Measurements from ENCODE around the gene PLS1.

Gene PLS1

DNA sequence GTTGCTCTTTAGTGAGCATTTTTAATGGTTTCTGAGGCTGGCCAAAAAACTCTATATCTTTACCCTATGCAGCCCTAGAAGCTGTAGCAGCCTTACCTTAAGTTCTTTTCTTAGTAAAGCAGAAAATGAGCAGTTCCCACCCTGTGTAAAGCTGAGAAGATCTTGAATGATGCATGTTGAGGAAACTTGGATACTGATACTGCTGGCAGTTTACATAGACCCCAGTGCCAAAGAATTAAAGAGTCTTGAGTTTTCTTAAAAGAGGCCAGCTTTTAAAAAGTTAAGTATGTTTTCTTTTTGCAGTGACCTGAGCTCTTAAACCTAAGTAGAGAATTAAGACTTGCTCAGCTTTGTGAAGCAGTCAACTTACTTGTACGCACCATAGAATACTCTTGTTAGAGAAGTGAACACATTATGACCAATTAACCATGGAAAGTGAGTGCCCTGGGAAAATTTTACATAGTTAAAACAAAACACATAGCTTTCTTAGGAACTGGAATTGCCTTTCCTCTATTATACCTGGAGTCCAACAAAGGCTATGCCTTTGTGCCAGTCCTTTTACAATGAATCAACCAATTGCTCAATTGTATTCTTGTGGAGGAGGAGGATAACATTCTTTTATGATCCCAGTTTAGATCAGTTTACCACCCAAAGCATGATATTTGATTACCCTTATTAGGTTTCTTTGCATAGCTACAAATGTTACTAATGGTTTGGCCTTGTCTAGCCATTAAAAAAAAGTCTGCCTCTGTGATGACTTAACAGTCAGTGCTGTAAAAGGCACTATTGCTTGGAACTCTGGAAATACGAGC lies 28.4 kb downstream of the PLS1 start:
- H3K4me3 ChIP-seq (replicated peaks; ENCODE audit: low read depth, low read length): no peak overlapping the region
- no peak for DNase-seq (ENCODE audit: extremely low read depth, low read depth)
- TF ChIP-seq, protein P1, sequence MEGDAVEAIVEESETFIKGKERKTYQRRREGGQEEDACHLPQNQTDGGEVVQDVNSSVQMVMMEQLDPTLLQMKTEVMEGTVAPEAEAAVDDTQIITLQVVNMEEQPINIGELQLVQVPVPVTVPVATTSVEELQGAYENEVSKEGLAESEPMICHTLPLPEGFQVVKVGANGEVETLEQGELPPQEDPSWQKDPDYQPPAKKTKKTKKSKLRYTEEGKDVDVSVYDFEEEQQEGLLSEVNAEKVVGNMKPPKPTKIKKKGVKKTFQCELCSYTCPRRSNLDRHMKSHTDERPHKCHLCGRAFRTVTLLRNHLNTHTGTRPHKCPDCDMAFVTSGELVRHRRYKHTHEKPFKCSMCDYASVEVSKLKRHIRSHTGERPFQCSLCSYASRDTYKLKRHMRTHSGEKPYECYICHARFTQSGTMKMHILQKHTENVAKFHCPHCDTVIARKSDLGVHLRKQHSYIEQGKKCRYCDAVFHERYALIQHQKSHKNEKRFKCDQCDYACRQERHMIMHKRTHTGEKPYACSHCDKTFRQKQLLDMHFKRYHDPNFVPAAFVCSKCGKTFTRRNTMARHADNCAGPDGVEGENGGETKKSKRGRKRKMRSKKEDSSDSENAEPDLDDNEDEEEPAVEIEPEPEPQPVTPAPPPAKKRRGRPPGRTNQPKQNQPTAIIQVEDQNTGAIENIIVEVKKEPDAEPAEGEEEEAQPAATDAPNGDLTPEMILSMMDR (IDR thresholded peaks at IDR 0.05; ENCODE audit: low read depth, low read length, missing control alignments): no peak

DNA sequence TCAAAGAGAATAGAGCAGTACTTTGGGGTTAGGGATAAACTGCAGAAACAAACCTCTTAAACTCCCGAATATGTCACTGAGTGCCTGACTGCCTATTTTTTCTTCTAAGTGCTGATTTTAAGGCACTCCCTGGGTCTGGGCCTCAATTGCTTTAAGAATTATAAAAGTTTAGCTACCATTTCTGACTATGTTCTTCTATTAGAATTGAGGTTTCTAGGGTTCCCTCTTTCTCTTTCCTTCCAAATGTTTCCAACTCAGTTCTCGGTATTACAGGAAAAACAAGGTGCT lies 28.9 kb downstream of the PLS1 start:
- TF ChIP-seq, protein P1 (IDR thresholded peaks at IDR 0.05; ENCODE audit: low read depth, low read length, missing control alignments): no peak
- no peak for DNase-seq (ENCODE audit: extremely low read depth, low read depth)
- H3K4me3 ChIP-seq (replicated peaks; ENCODE audit: low read depth, low read length): no peak overlapping the region

DNA sequence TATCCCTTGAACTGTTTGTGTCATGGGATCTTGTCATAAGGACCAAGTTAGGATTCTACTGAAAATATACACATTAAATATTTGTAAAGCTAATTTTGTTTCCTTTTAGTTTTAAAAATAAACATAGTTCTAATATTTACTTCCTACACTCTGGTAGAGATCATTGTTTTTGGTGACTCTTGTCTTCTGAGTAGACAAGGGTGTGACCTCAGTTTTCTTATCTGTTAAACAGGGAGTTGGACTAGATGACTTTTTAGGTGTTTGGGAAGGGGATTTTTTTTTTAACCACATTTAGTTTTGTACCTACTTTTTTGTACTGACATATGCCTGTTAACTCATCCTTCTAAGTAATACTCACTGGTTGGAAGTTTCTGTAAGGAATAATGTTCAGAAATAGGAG lies 30.8 kb downstream of the PLS1 start:
- no peak overlapping the region for H3K4me3 ChIP-seq (replicated peaks; ENCODE audit: low read depth, low read length)
- TF ChIP-seq, protein P1 (IDR thresholded peaks at IDR 0.05; ENCODE audit: low read depth, low read length, missing control alignments): no peak
- no peak for DNase-seq (ENCODE audit: extremely low read depth, low read depth)

DNA sequence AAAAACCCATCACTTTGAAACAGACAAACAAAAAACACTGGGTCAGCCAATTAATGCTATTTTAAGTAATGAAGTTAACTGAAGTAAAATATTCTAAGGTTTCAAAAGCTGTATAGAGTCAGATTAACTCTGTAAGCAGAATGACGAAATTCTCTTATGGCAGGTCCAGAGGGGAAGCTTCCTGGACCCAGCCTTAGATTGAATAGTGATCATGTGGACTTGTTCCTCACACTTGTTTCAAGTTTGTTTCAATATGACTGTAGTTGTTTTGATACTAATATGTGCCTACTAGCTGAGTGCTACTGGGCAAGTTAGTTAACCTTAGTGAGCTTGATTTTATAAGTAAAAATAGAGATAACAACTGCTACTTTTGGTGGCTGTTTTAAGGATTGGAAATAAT lies 32.6 kb downstream of the PLS1 start:
- TF ChIP-seq, protein P1 (IDR thresholded peaks at IDR 0.05; ENCODE audit: low read depth, low read length, missing control alignments): no peak
- no peak for DNase-seq (ENCODE audit: extremely low read depth, low read depth)
- no peak overlapping the region for H3K4me3 ChIP-seq (replicated peaks; ENCODE audit: low read depth, low read length)

DNA sequence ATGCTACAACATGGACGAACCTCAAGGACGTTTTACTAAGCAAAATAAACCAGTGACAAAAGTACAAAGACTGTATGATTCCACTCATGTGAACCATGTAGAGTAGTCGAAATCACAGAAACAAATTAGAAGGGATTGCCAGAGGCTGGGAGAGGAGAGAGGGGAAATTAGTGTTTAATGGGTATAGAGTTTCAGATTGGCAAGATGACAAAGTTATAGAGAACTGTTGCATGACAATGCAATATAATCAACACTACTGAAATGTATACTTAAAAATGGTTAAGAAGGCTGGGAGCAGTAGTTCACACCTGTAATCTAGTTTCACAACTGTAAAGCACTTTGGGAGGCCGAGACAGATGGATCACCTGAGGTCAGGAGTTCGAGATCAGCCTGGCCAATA lies 36.9 kb downstream of the PLS1 start:
- TF ChIP-seq, protein P1 (IDR thresholded peaks at IDR 0.05; ENCODE audit: low read depth, low read length, missing control alignments): no peak
- DNase-seq (ENCODE audit: extremely low read depth, low read depth): no peak
- no peak overlapping the region for H3K4me3 ChIP-seq (replicated peaks; ENCODE audit: low read depth, low read length)

DNA sequence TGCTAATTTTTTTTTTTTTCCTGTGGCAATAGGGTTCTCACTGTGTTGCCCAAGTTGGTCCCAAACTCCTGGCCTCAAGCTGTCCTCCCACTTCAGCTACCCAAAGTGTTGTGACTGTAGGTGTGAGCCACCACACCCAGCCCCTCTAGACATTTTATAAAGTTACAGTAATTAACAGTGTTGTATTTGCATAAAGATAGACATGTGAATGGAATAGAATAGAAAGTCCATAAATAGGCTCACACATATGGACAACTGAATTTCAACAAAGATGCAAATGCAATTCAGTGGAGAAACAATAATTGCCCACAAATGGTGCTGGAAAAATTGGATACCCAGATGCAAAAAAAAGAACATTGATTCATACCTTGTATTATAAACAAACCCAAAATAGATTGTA lies 39.9 kb downstream of the PLS1 start:
- TF ChIP-seq, protein P1 (IDR thresholded peaks at IDR 0.05; ENCODE audit: low read depth, low read length, missing control alignments): no peak
- no peak for DNase-seq (ENCODE audit: extremely low read depth, low read depth)

DNA sequence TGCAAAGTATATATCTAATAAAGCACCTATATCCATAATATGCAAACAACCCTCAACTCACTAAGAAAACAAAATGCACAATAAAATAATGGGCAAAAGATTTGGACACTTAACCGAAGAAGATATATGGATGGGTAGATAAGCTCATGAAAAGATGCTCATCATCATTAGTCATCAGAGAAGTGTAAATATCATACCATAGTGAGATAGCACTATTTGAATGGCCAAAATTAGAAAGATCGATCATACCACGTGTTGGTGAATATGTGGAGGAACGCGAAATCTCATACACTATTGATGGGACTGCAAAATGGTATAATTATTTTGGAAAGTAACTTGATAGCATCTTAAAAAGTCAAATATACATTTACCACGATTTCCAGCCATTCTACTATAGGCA lies 40.5 kb downstream of the PLS1 start:
- no peak for DNase-seq (ENCODE audit: extremely low read depth, low read depth)
- H3K4me3 ChIP-seq (replicated peaks; ENCODE audit: low read depth, low read length): no peak overlapping the region
- TF ChIP-seq, protein P1 (IDR thresholded peaks at IDR 0.05; ENCODE audit: low read depth, low read length, missing control alignments): no peak

More for the DNA sequence above, 39.9 kb downstream of the PLS1 start:
- no peak overlapping the region for H3K4me3 ChIP-seq (replicated peaks; ENCODE audit: low read depth, low read length)
